GM21786 (cell line): ENCODE results near the gene NT5DC1.
"Not testable (repeated sequence)": the region's sequence is repeated elsewhere in the genome, so short reads cannot be mapped to it uniquely, and the experiment has no call there.

ENCODE experiments used
- ATAC-seq: cut with Tn5 transposase; IDR thresholded peaks from one replicate; pipeline ENCODE4 v1.9.1; 2021; ENCODE audit not compliant: unreplicated experiment

Gene NT5DC1

GRCh38 chr6:116268589-116269293 is 168.1 kb downstream of the NT5DC1 start:
- ATAC-seq, result peak; percentile 94

- no peak for ATAC-seq
These were observed 170.6 kb downstream of the NT5DC1 start for GRCh38 chr6:116271149-116271708.

- ATAC-seq, result no peak
These were observed 176.5 kb downstream of the NT5DC1 start for GRCh38 chr6:116277124-116277523.

GRCh38 chr6:116278481-116278829 is 177.8 kb downstream of the NT5DC1 start:
- ATAC-seq, result no peak

- peak; percentile 1 for ATAC-seq
These were observed 178.2 kb downstream of the NT5DC1 start for GRCh38 chr6:116278854-116279231.

- ATAC-seq, result peak; percentile 96
These were observed 178.8 kb downstream of the NT5DC1 start, which contains the start of gene TSPYL1 for GRCh38 chr6:116279232-116280160. TSPYL1 (minus strand) TSS chr6:116279930; CDS start chr6:116279830, 100 bp downstream.

GRCh38 chr6:116280161-116280932 is 179.7 kb downstream of the NT5DC1 start:
- no peak for ATAC-seq

GRCh38 chr6:116280933-116281316 is 180.3 kb downstream of the NT5DC1 start:
- ATAC-seq, result no peak

GRCh38 chr6:116282698-116283097 is 182.0 kb downstream of the NT5DC1 start:
- no peak for ATAC-seq

- ATAC-seq, result no peak
These were observed 182.5 kb downstream of the NT5DC1 start for GRCh38 chr6:116283191-116283590.

GRCh38 chr6:116284984-116285383 is 184.3 kb downstream of the NT5DC1 start:
- not testable (repeated sequence) for ATAC-seq

GRCh38 chr6:116286773-116287358 is 186.2 kb downstream of the NT5DC1 start:
- ATAC-seq, result no peak

GRCh38 chr6:116287689-116288282 is 187.1 kb downstream of the NT5DC1 start:
- ATAC-seq, result peak; percentile 66

GRCh38 chr6:116289876-116290275 is 189.2 kb downstream of the NT5DC1 start:
- ATAC-seq, result no peak

- ATAC-seq, result no peak
These were observed 190.1 kb downstream of the NT5DC1 start for GRCh38 chr6:116290799-116291198.

- no peak for ATAC-seq
These were observed 191.2 kb downstream of the NT5DC1 start for GRCh38 chr6:116291701-116292396.

- no peak for ATAC-seq
These were observed 191.9 kb downstream of the NT5DC1 start for GRCh38 chr6:116292553-116292952.

- ATAC-seq, result no peak
These were observed 197.6 kb downstream of the NT5DC1 start for GRCh38 chr6:116298273-116298672.

- ATAC-seq, result no peak
These were observed 198.3 kb downstream of the NT5DC1 start for GRCh38 chr6:116298973-116299372.
